ENCODE measurements around the gene IFNA1. TPM values are rescaled to one million over a fixed set of nuclear protein-coding genes. Genes with fewer than 3 reads are reported as not detected.

IFNA1 gene
- total RNA-seq, result not detected
- long read RNA-seq, result 0 reads

GRCh38 chr9:21440139-21440538 lies at the start of gene IFNA1:
Gene IFNA1 (plus strand): TSS chr9:21440439. CDS start chr9:21440508, 69 bp downstream.
- ATAC-seq, result no peak
- no peak for DNase-seq
- intact Hi-C loops (cut with DNase I, micrococcal nuclease), result no loop called here

GRCh38 chr9:21392270-21392669 lies 48.0 kb upstream of the IFNA1 start:
- intact Hi-C loops (cut with DNase I, micrococcal nuclease), result no loop called here
- ATAC-seq, result peak; percentile 74
- no peak for DNase-seq

GRCh38 chr9:21395778-21396717 lies 44.2 kb upstream of the IFNA1 start:
- intact Hi-C loops (cut with DNase I, micrococcal nuclease), result loop anchor here in 1 of 2 donors (2.0 kb wide), 1 partner anchor 69 kb away; no protein-coding TSS in a partner anchor
- peak in 1 of 2 donors; percentile 68 for DNase-seq
- ATAC-seq, result peak; percentile 62

GRCh38 chr9:21398955-21399489 lies 41.2 kb upstream of the IFNA1 start:
- no peak for ATAC-seq
- no peak for DNase-seq
- intact Hi-C loops (cut with DNase I, micrococcal nuclease), result no loop called here

- no peak for DNase-seq
- intact Hi-C loops (cut with DNase I, micrococcal nuclease), result no loop called here
- ATAC-seq, result no peak
Observed at GRCh38 chr9:21399956-21400355, 40.3 kb upstream of the IFNA1 start.

GRCh38 chr9:21402386-21403251 lies 37.6 kb upstream of the IFNA1 start:
- DNase-seq, result no peak
- intact Hi-C loops (cut with DNase I, micrococcal nuclease), result no loop called here
- no peak for ATAC-seq

- intact Hi-C loops (cut with DNase I, micrococcal nuclease), result no loop called here
- no peak for DNase-seq
- ATAC-seq, result no peak
Observed at GRCh38 chr9:21404146-21404545, 36.1 kb upstream of the IFNA1 start.

- ATAC-seq, result no peak
- intact Hi-C loops (cut with DNase I, micrococcal nuclease), result no loop called here
Observed at GRCh38 chr9:21408817-21409216, 31.4 kb upstream of the IFNA1 start, which contains the start of gene IFNA8. Gene IFNA8 (plus strand): TSS chr9:21409117. CDS start chr9:21409177, 60 bp downstream.

GRCh38 chr9:21412107-21412506 lies 28.1 kb upstream of the IFNA1 start:
- intact Hi-C loops (cut with DNase I, micrococcal nuclease), result no loop called here
- DNase-seq (no peak), ATAC-seq (no peak)

More at GRCh38 chr9:21408817-21409216, 31.4 kb upstream of the IFNA1 start, which contains the start of gene IFNA8:
- DNase-seq, result no peak

GRCh38 chr9:21413151-21413550 lies 27.1 kb upstream of the IFNA1 start:
- intact Hi-C loops (cut with DNase I, micrococcal nuclease), result no loop called here
- ATAC-seq (no peak), DNase-seq (no peak)

- intact Hi-C loops (cut with DNase I, micrococcal nuclease), result no loop called here
- DNase-seq, result no peak
- ATAC-seq, result peak; percentile 64
Observed at GRCh38 chr9:21413624-21414023, 26.6 kb upstream of the IFNA1 start.

GRCh38 chr9:21414220-21414940 lies 25.9 kb upstream of the IFNA1 start:
- DNase-seq, result no peak

GRCh38 chr9:21415493-21416267 lies 24.6 kb upstream of the IFNA1 start:
- ATAC-seq (peak; percentile 73), DNase-seq (peak in 1 of 2 donors; percentile 46)
- intact Hi-C loops (cut with DNase I, micrococcal nuclease), result no loop called here

More at GRCh38 chr9:21414220-21414940, 25.9 kb upstream of the IFNA1 start:
- peak; percentile 76 for ATAC-seq
- intact Hi-C loops (cut with DNase I, micrococcal nuclease), result no loop called here

- ATAC-seq, result no peak
- intact Hi-C loops (cut with DNase I, micrococcal nuclease), result no loop called here
- DNase-seq, result no peak
Observed at GRCh38 chr9:21428235-21428634, 12.0 kb upstream of the IFNA1 start.

GRCh38 chr9:21429191-21429590 lies 11.0 kb upstream of the IFNA1 start:
- DNase-seq (no peak), ATAC-seq (no peak)
- intact Hi-C loops (cut with DNase I, micrococcal nuclease), result no loop called here

GRCh38 chr9:21432672-21433425 lies 7.4 kb upstream of the IFNA1 start:
- ATAC-seq (no peak), DNase-seq (no peak)
- intact Hi-C loops (cut with DNase I, micrococcal nuclease), result no loop called here
